T-helper 22 cell (primary cell): ENCODE results near the gene IP6K3.
A peak's percentile ranks its signal among the peaks of the same experiment; 100 is the strongest.

Experiments
- DNase-seq: peaks from one replicate; pipeline ENCODE4 v3.0.0-alpha.2; 2020; ENCODE audit warnings: low read depth

IP6K3 gene

GRCh38 chr6:33723371-33724085 lies 23.2 kb downstream of the IP6K3 start:
- no peak for DNase-seq

DNA sequence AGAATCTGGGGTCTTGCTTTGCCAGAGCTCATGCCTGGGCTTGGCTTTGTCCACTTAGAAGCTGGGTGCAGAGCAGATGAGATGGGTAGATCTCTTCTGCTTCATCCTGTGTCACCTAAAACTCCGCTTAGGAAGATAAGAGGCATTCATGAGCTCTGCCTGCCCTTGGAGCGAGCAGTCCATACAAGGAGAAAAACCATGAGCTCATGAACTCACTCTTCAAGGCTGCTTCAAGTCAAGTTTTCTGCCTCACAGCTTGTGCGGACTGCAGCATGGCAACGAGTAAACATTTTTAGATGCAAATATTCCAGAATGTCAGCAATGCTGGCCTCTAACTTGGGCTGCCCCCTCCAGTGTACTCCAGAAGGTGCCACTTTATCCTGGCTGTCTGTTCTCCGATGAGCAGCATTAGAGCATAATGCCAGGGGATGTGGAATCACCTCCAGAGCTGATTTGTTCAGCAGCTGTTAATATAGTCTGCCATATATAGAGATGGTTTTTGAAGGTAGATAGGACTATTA lies 24.5 kb downstream of the IP6K3 start:
- DNase-seq = no peak

GRCh38 chr6:33721508-33721907 lies 25.2 kb downstream of the IP6K3 start:
- no peak for DNase-seq

GRCh38 chr6:33720998-33721397 lies 25.7 kb downstream of the IP6K3 start:
- DNase-seq = no peak

DNA sequence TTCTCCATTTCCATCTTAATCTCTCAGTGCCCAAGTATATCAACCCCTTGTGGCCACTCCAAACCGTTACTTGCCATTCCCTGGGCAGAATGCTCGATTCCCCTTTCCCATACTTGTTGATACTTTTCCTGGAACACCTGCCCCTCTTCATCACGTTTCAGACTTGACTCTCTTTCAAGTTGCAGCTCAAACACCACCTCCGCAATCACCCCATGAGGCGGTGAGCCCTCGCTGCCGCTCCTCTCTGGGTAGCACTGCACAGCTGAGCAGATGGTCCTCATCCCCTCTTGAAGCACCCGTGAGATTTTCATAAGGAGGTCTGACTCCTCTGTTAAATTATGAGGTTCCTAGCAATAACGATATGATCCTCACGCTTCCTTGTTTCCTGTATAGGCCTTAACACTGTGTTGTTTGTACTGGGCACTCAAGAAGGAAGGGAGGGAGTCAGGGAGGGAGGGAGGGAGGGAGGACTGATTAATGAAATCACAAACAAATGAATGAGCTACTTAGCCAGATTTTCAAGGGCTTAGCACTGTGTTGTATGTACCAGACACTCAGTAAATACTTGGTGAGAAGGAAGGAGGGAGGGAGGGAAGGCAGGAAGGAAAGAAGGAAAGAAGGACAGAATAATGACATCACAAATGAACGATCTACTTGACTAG lies 27.2 kb downstream of the IP6K3 start:
- no peak for DNase-seq

DNA sequence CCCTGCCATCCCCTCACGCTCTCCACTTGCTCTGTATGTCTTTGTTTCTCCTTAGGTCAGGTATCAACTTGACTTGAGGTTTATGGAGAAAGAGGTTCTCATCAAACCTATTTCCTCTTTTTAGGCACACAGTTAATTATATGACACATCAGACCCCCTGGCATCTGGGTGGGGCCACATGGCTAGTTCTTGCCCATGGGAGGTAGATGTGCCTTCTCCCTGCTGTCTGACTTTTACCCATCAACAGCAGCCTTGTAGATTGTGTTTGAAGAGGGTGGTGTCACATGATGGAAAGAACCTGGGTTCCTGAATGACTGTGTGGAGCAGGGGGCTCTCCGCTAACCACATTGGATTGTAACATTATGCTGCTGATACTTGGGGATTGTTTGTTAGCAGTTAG lies 28.0 kb downstream of the IP6K3 start:
- no peak for DNase-seq

DNA sequence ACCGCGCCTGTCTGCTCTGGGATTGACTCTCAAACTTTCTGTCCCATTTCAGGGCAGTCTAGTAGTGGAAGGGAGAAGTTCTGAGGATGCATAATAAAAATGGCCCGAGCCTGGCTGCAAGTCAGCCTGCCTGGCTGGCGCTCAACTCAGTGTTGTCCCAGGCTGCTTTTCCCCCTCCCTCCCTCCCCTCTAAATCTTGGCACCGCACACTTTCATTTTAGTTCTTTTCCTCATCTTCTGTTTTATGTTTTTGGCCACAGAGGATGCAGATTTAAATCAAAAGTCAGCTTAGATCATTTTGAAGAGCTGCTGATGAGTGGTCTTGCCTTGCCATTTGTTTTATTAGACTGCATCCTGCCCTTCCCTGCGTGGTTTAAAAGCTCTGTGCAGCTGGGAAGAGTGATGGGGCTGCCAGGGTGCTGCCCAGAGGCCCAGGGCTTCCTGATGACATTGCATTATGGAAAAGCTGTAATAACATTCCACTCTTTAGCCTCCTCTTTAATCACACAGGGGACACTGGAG lies 28.7 kb downstream of the IP6K3 start:
- no peak for DNase-seq

DNA sequence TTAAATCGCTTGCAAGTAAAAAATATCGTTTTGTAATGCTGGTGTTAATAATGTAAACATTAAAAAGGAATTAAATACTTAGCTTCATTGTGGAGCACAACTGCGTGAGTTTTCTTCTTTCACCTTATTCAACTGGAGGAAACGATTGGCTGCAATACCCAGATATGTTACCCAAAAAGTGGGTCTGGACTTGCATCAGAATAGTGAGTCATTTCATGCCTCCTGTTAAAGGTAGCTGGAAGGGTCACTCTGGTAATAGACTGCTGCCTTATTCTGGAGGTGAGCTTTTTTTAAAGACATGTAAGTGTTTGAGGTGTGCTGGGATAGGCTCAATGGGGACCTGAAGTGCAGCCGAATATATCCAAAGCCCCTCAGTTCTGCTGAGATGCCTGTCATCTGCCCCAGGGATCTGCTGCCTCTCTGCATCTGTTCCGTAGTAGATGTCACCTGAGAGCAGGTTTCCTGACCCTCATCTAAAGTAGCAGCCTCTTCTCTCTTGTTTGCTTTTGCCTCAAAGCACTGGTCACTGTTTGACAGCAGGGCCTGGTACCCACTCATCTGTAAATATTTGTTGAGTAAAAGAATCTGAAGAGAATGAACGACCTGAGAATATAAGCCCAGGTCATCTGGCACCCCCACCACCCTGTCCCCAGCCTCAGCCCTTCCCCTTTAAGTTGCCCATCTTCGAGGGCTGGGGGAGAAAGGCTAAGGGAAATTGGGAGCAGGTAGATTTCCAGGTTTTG lies 29.6 kb downstream of the IP6K3 start:
- no peak for DNase-seq

DNA sequence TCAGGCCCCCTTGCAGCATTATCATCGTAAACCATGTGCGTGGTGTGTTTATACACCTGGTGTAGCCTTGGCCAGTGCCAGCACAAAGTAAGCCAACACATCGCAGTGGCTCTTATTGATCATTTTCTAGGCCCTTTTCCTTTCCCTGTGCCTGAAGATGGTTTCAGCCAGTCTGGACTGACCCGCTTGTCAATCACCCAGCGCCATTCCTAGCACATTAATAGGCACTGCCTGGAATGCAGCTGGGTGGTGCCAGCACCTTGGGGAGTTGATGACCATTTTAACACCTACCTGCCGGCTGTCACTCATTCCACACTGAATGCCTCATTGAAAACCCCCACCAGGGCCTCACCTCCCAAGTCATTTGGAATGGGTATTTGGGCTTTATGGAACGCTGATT lies 30.3 kb downstream of the IP6K3 start:
- DNase-seq = no peak

DNA sequence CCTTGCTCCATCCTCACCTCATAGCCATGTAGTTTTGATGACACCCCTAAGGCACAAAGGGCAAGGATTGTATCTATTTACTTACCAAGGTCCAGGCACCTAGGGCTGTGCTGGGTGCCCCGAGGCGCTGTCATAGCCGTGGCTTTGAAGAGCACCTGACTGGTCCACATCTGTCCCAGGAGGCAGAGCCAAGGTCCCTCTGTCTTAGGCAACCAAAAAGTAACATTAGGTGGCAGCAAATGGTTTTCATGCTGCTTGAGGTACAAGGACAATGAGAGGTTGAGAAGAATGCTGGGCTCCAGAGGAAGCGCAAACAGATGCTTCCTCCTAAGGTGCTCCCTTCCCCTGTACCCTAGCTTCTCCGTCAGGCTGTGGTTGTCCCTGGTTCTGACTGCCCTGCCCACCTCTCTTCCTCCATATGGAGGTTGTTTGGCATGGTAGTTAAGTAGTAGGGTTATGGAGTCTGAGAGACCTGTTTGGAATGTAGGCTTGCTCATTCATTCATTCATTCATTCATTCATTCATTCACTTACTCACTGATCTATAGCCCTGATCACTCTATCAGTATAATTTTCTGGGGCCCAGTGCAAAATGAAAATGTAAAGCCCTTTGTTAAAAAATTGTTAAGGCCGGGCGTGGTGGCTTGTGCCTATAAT lies 32.2 kb downstream of the IP6K3 start:
- no peak for DNase-seq

- no peak for DNase-seq
Observed at GRCh38 chr6:33713786-33714185, 32.9 kb downstream of the IP6K3 start.

GRCh38 chr6:33712914-33713313 lies 33.8 kb downstream of the IP6K3 start:
- DNase-seq = no peak

DNA sequence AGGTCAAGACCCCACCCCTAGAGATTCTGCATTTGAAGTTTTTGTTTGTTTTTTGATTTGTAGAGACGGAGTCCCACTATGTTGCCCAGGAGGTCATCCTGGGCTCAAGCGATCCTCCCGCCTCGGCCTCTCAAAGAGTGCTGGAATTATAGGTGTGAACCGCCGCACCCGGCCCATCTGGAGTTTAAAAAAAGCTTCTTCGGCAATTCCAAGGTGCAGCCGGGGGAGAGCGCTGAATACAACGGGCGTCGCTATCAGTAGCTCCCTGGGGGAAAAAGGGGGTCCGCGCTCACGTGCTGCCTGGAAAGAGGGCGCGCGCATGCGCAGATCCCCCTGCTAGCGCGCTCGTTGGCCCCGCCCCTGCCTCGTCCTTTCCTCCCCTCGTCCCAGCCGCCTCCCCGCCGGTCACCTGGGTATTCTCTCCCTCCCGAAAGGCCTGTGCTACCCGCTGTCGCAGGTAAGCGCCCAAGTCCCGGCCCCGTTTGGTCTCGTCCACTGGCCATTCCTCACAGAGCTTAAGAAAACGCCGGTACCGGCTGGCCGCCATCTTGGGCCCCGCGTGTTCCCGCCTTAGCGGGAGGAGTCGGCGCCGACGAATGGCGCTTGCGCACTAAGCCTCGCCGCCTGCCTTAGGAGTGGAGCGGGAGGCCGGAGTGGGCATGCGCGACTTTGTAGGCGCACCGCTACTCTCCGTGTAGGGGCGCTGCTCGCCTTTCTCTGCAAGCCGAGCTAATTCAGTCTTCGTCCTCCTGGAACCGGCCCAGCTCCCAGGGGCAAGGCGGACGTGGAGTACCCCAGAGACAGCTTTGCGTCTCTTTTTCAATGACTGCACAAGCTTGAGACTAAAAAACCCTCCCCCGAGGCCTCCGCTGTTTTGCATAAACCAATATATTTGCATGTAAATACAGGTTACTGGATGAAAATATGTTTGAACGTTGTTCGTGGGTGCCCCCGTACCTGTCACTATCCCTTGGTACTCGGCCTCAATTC lies 35.3 kb downstream of the IP6K3 start, which contains the start of gene UQCC2:
Gene UQCC2, minus strand, starts transcription at position 561 of the 990 bp plus-strand sequence. Its CDS starts 14 bp downstream, at position 547.
- DNase-seq = peak; percentile 94

DNA sequence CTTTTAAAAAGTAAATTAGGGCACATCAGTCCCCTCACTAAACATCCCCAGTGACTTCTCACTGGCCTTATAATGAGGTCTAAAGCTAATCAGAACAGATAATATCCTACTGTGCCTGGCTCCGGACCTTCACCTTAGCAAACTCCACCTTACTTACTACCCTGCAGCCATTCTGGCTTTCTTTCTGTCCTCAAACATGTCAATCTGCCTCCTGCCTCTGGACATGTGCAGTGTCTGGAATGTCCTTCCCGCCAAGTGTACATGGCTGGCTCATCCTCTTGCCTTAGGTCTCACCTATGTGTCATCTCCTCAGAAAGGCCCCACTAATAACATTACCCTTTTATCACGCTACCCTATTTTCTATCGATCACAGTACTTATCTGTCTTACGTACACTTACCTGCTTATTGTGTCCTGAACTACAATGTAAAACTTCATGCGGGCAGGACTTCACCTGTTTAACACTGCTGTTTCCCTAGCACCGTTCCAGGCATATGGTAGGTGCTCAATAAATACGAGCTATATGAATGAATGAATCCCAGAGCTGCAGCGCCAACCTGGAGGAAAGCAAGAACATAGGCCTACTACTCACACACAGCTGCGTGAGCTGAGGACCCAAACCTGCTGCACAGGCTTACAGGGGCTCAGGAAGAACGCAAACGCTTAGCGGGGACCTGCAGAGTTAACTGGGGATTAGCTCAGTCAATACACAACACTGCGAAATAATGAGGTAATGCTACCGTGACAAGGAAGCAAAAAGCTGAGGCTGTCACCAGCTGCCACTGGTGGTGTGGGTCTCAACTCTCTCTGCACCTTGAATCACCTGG lies 36.2 kb downstream of the IP6K3 start:
- DNase-seq = no peak

DNA sequence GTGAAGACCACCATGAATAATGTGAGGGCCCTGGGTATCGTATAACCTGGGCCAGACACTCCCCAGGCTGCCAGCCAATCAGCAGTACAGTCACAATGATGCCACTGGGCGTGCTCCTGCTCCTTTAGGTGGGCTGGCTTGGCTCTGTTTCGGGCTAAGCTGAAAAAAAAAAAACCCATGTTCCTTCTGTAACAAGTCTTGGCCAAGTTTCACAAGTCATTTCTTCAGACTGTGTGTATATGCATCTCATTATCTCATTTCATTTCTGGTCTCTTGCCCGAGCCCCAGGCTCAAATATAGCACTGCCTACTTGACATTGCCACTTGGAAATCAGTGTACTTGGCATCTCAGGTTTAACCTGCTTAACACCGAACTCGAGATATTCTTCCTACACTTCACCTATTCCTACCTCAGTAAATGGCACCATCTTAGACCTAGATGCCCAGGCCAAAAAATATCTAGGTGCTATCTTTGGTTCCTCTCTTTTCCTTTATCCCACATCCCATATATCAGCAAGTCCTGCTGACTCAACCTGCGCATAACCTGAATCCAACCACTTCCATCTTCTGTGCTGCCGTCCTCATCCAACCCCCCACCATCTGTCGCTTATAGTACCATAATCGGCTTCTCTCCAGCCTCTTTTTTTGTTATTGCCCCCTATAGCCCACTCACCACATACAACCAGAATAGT lies 37.0 kb downstream of the IP6K3 start:
- no peak for DNase-seq

- DNase-seq = no peak
Observed at GRCh38 chr6:33708516-33709204, 38.0 kb downstream of the IP6K3 start.

DNA sequence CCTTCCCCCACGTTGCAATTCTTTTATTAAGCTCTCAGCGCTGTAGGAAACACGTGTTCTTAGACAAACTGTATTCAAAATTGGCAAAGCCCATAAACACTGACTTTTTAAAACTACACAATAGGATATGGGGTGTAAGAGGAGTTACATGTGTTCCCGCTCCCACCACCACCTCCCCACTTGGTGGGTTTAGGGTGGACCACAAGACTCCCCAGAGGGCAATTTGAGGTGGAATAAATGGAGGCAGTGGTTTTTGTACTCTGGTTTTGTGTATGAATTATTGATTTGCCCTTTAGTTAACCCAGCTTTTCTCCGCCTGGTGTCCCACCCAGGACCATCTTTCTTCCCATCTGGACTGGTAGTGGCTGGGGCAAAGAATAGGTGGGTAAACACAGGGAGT lies 38.9 kb downstream of the IP6K3 start:
- no peak for DNase-seq

DNA sequence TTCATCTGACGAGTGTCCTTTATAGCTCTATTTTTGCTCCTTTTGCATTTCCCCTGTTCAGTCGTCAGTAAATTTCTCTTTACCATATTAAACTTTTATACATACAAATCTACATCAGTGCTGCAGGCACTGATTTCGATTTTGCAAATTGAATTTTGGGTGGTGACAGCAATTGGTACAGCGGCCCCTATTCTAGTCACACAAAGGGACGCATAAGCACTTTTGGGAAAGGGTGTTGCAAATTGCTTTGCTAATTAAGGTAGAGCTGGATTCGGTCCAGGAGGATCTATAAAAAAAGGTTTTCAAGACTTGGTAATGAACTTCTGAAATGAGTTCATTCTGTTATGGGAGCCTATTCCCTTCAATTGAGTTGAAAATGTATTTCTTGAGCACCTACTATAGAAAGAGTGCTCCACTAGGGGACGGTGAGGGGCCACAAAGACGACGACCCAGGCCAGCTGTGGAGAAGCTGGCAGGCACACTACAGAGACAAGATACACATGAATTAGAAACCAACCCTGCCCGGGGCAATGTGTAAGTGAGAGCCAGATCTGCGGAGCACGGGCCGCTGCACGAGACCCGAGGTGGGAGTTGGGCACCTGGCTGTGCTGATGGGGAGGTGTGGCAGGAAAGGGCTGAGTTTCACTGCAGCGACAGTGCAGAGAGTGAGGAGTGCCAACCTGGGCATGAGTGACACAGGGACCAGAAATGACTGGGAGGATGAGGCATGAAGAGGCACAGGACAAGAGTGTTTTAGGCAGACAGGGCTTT lies 40.6 kb downstream of the IP6K3 start:
- no peak for DNase-seq
